ENCODE data around the gene PIERCE2. TPM values are rescaled to one million over a fixed set of nuclear protein-coding genes. Genes with fewer than 3 reads are reported as not detected.
"Not testable (repeated sequence)": the region's sequence is repeated elsewhere in the genome, so short reads cannot be mapped to it uniquely, and the experiment has no call there.

Gene PIERCE2
- total RNA-seq, 4 donors from 2014 or later: 3.5 to 14.9 (median 3.8) TPM; not detected in 1

DNA sequence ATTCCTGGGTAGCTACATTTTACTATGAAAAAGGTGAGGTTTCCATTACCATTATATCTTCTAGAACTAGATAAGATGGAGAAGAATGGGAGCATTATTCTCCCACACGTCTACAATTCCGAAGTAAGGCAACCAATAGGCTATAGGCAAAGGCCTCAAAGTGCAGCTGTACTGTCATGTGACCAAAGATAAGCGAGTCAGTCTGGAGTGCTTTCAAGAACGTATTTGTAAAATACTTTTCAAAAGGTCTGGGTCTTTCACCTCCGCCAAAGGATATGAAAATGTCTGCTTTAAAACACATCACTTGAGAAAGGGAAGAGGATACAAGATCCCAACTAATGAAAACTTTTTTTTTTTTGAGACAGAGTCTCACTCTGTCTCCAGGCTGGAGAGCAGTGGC is 10.1 kb upstream of the PIERCE2 start:
- Histone ChIP-seq H3K4me1 (peaks cover 0 to 25% (median 9%) of the 10 kb centered on the region in 4 donors), H3K27ac (no peak overlapping the region), H3K27me3 (no peaks in the 10 kb centered on the region), H3K36me3 (no peaks in the 10 kb centered on the region), H3K4me3 (no peak overlapping the region), H3K9me3 (no peaks in the 10 kb centered on the region)
- DNase-seq: no peak
- intact Hi-C loops (cut with DNase I; ENCODE audit: low total_unique reads): no loop called here
- TF ChIP-seq POLR2A (IDR thresholded peaks at IDR 0.05) (no peak), EP300 (IDR thresholded peaks at IDR 0.05; ENCODE audit: low read depth) (no peak), POLR2AphosphoS5 (IDR thresholded peaks at IDR 0.05) (no peak)
- TF ChIP-seq, protein P1, sequence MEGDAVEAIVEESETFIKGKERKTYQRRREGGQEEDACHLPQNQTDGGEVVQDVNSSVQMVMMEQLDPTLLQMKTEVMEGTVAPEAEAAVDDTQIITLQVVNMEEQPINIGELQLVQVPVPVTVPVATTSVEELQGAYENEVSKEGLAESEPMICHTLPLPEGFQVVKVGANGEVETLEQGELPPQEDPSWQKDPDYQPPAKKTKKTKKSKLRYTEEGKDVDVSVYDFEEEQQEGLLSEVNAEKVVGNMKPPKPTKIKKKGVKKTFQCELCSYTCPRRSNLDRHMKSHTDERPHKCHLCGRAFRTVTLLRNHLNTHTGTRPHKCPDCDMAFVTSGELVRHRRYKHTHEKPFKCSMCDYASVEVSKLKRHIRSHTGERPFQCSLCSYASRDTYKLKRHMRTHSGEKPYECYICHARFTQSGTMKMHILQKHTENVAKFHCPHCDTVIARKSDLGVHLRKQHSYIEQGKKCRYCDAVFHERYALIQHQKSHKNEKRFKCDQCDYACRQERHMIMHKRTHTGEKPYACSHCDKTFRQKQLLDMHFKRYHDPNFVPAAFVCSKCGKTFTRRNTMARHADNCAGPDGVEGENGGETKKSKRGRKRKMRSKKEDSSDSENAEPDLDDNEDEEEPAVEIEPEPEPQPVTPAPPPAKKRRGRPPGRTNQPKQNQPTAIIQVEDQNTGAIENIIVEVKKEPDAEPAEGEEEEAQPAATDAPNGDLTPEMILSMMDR (IDR thresholded peaks at IDR 0.05): no peak
- in situ Hi-C loops (cut with MboI; ENCODE audit: low pct_ligation_motif_present in 1 of 4, low pct_unique_long_range_greater_than_20kb in 1 of 4, low sequenced_read_pairs in 3 of 4): no loop called here
- WGBS, 2 donors (ENCODE audit: low coverage in 1 of 2): 92 to 96% methylated on average over 5 of the region's 5 CpGs

DNA sequence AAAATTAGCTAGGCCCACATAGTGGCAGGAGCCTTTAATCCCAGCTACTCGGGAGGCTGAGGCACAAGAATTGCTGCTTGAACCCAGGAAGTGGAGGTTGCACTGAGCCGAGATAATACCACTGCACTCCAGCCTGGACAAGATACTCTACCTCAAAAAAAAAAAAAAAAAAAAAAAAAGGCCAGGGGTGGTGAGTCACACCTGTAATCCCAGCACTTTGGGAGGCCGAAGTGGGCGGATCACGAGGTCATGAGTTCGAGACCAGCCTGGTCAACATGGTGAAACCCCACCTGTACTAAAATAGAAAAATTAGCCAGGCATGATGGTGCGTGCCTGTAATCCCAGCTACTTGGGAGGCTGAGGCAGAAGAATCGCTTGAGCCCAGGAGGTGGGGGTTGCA is 8.2 kb upstream of the PIERCE2 start:
- H3K27ac ChIP-seq; intact Hi-C loops (cut with DNase I; ENCODE audit: low total_unique reads); DNase-seq; H3K36me3 ChIP-seq; H3K9me3 ChIP-seq; H3K4me3 ChIP-seq; H3K27me3 ChIP-seq: not testable (repeated sequence)
- in situ Hi-C loops (cut with MboI; ENCODE audit: low pct_ligation_motif_present in 1 of 4, low pct_unique_long_range_greater_than_20kb in 1 of 4, low sequenced_read_pairs in 3 of 4): loop anchor here in 2 of 4 donors (25.0 kb wide), 1 partner anchor 188 kb away; no protein-coding TSS in a partner anchor
- H3K4me1 ChIP-seq: peaks cover 2 to 32% (median 20%) of the 10 kb centered on the region in 4 donors
- 94% methylated on average over 8 of the region's 8 CpGs; no CpG with 5 or more reads in 1 of the 2 donors for WGBS, 2 donors (ENCODE audit: low coverage in 1 of 2)

DNA sequence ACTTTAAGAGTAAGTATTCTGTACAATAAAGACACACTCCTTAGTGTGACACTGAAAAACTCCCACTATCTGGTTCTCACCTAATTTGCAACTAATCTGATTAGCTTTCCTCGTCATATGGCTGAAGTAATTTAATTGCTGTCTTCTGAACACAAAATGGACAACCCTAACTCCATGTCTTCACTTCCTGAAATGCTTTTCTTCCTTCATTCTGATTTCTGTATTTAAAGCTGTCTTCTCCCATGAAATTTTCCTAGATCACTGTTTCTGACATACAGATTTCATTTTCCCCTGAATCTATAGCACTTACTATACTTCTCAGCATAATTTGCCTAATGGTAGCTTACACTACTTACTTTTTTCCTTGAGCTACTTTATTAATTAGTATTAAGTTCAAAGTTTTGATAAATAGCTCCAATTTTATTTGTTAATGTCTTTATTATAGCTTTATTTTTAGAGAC is 6.5 kb upstream of the PIERCE2 start:
- Histone ChIP-seq H3K27me3 (no peaks in the 10 kb centered on the region), H3K4me3 (no peak overlapping the region), H3K36me3 (no peaks in the 10 kb centered on the region), H3K4me1 (peaks cover 2 to 44% (median 24%) of the 10 kb centered on the region in 4 donors), H3K9me3 (no peaks in the 10 kb centered on the region), H3K27ac (no peak overlapping the region)
- no peak for DNase-seq
- in situ Hi-C loops (cut with MboI; ENCODE audit: low pct_ligation_motif_present in 1 of 4, low pct_unique_long_range_greater_than_20kb in 1 of 4, low sequenced_read_pairs in 3 of 4) (loop anchor here in 2 of 4 donors (25.0 kb wide), 1 partner anchor 190 kb away; no protein-coding TSS in a partner anchor), intact Hi-C loops (cut with DNase I; ENCODE audit: low total_unique reads) (no loop called here)
- TF ChIP-seq POLR2AphosphoS5 (IDR thresholded peaks at IDR 0.05) (no peak), EP300 (IDR thresholded peaks at IDR 0.05; ENCODE audit: low read depth) (no peak), POLR2A (IDR thresholded peaks at IDR 0.05) (no peak)
- TF ChIP-seq, protein P1 (IDR thresholded peaks at IDR 0.05): no peak
- 78 to 90% methylated on average over 1 of the region's 1 CpG for WGBS, 2 donors (ENCODE audit: low coverage in 1 of 2)

DNA sequence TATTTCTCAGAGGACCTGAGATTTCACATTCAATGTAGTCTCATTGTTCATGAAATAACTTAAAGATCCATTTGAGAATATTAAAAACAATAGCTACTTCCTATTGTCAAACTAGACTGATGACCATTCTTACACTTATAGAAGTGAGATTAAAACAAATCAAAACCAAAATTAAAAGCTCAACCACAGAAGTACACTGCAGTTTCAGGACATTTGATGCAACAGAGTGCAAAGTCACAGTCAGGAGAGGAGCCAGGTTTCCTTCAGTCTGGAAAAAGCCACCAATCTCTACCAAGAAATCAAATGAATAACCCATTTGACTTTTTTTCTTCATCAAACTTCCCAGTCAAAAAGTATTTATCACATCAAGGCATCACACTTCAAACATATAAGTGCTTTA is 5.6 kb upstream of the PIERCE2 start:
- no peak for DNase-seq
- intact Hi-C loops (cut with DNase I; ENCODE audit: low total_unique reads): no loop called here
- no peaks in the 10 kb centered on the region for H3K9me3 ChIP-seq
- in situ Hi-C loops (cut with MboI; ENCODE audit: low pct_ligation_motif_present in 1 of 4, low pct_unique_long_range_greater_than_20kb in 1 of 4, low sequenced_read_pairs in 3 of 4): loop anchor here in 2 of 4 donors (25.0 kb wide), 1 partner anchor 190 kb away; no protein-coding TSS in a partner anchor
- no peak overlapping the region for H3K4me3 ChIP-seq
- no peaks in the 10 kb centered on the region for H3K27me3 ChIP-seq
- H3K36me3 ChIP-seq: no peaks in the 10 kb centered on the region
- H3K4me1 ChIP-seq: peaks cover 2 to 50% (median 28%) of the 10 kb centered on the region in 4 donors
- TF ChIP-seq EP300 (IDR thresholded peaks at IDR 0.05; ENCODE audit: low read depth): no peak
- TF ChIP-seq, protein P1 (IDR thresholded peaks at IDR 0.05): no peak
- no peak for TF ChIP-seq POLR2AphosphoS5 (IDR thresholded peaks at IDR 0.05)
- TF ChIP-seq POLR2A (IDR thresholded peaks at IDR 0.05): no peak
- H3K27ac ChIP-seq: peak overlapping the region in 2 of 4 donors; percentile 28 to 59

DNA sequence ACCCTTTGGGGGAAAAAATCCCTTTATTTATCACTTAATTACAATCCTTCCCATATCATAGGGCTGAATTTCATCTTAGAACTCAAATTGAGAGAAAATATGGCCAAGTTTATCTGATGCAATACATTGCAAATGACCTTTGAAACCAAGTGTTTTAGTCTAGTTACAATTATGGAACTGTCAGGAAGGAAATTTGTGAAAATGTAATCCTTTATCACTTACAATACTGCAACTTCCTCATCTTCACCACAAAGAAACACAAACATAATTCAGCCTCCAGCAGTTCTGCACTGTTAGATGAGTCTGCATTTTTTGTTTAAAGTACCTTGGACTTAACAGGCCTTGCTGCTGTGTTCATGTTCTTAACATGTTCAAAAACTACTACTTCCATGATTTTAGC is 4.8 kb upstream of the PIERCE2 start:
- Histone ChIP-seq H3K27ac (peak overlapping the region; percentile 28 to 59 (median 40)), H3K27me3 (no peaks in the 10 kb centered on the region), H3K4me3 (no peak overlapping the region), H3K9me3 (no peaks in the 10 kb centered on the region), H3K4me1 (peaks cover 2 to 50% (median 29%) of the 10 kb centered on the region in 4 donors), H3K36me3 (no peaks in the 10 kb centered on the region)
- no peak for DNase-seq
- TF ChIP-seq EP300 (IDR thresholded peaks at IDR 0.05; ENCODE audit: low read depth): no peak
- no peak for TF ChIP-seq POLR2A (IDR thresholded peaks at IDR 0.05)
- in situ Hi-C loops (cut with MboI; ENCODE audit: low pct_ligation_motif_present in 1 of 4, low pct_unique_long_range_greater_than_20kb in 1 of 4, low sequenced_read_pairs in 3 of 4): loop anchor here in 2 of 4 donors (25.0 kb wide), 1 partner anchor 191 kb away; no protein-coding TSS in a partner anchor
- intact Hi-C loops (cut with DNase I; ENCODE audit: low total_unique reads): no loop called here

Measured in transverse colon (tissue), 4 donors.